Pancreas (tissue), 10 donors: Measurements from ENCODE around the gene NUDT16. TPM values are rescaled to one million over a fixed set of nuclear protein-coding genes. Genes with fewer than 3 reads are reported as not detected.
"Not testable (repeated sequence)": the region's sequence is repeated elsewhere in the genome, so short reads cannot be mapped to it uniquely, and the experiment has no call there.

Experiments used
- ATAC-seq, 4 donors: fragments of 200-7000 bp; cut with Tn5 transposase; one replicate each; pipeline versions ENCODE4 v1.8.0 to v1.9.1; 2020; ENCODE audit warnings: mild to moderate bottlenecking in 4 of 4, moderate library complexity in 4 of 4
- DNase-seq, 6 donors: peaks; one replicate each; pipeline ENCODE4 v3.0.0-alpha.2; 2020
- FAIRE-seq: peaks from 2 replicates; lab custom pipeline; 2012; peaks lifted over from hg19 to GRCh38; lab: Jason Lieb, UNC
- H3K27ac ChIP-seq, 4 donors: fragments of 200-600 bp; sonication (generic); 1 replicate in 3 of 4; 2 replicates in 1 of 4; pipeline versions ENCODE4 v1.5.0 to v1.8.0; 2020
- H3K27me3 ChIP-seq, 4 donors: fragments of 200-600 bp; one replicate each; pipeline ENCODE4 v1.8.0; 2021
- H3K36me3 ChIP-seq, 3 donors: fragments of 200-600 bp; sonication (generic) in 1 of 3; one replicate each; pipeline versions ENCODE4 v1.5.0 to v1.8.0; 2020 to 2021
- H3K4me1 ChIP-seq, 3 donors: fragments of 200-600 bp; one replicate each; pipeline ENCODE4 v1.8.0; 2021
- H3K4me3 ChIP-seq, 4 donors: fragments of 200-600 bp; sonication (generic) in 2 of 4; one replicate each; pipeline versions ENCODE4 v1.5.0 to v1.8.0; 2020 to 2021
- H3K9me3 ChIP-seq, 4 donors: fragments of 200-600 bp; one replicate each; pipeline ENCODE4 v1.8.0; 2021
- CTCF ChIP-seq, 4 donors: fragments of 200-600 bp; sonication (generic) in 3 of 4; IDR thresholded peaks; one replicate each; pipeline versions ENCODE4 v1.5.0 to v1.8.0; 2021; ENCODE audit warnings: antibody characterized with exemption in 4 of 4
- WGBS, 2 donors: extraction: QIAGEN DNeasy Blood & Tissue Kit; methylation state at CpG; one replicate each; pipeline ENCODE4 v1.1.7; 2013; 5-methylcytosine and 5-hydroxymethylcytosine counted together
- intact Hi-C, 3 donors: fragments of 100-400 bp; cut with DNase I; formaldehyde crosslinking; loops; one replicate each; pipeline versions ENCODE4 v1.11.1 to v1.14.2; 2022
- polyA plus RNA-seq, 2 donors: library from polyadenylated mRNA; stranded (reverse); fragments of 200-250 nt; gene quantifications; one replicate each; pipeline ENCODE4 v1.2.3, GENCODE V29; 2013
- total RNA-seq, 6 donors: library from RNA; stranded (reverse); fragmentation: NEBNext Ultra II Directional in 4 of 6; extraction: Animal tissue kit (Norgen Biotek cat#: 25700) in 4 of 6; gene quantifications; one replicate each; pipeline versions ENCODE4 v1.2.1 to v1.2.4, GENCODE V29; 2021 to 2023
- donor health status: healthy with polysubstance abuse.
- donor health status: DM: no; HTN: no; CAD: no; lungs with moderate emphysema.
- donor health status: DM: no; HTN: no; CAD: no.
- donor health status: control.
- donor health status: control.
- donor health status: Bipolar disorder and iron deficiency.
- donor health status: DM: yes; HTN: yes; CAD: no.
- donor health status: DM: no; HTN: no; CAD: no.
- donor health status: DM: no; HTN: no; CAD: no.
- donor health status: DM: yes; HTN: yes; CAD: no.

Gene NUDT16
- total and polyA plus RNA-seq, 8 donors: 4.1 to 14.1 (median 9.2) TPM

- Histone ChIP-seq H3K27me3 (no peaks in the 10 kb centered on the region), H3K36me3 (no peaks in the 10 kb centered on the region), H3K27ac (no peak overlapping the region), H3K4me1 (peaks cover 4 to 19% (median 8%) of the 10 kb centered on the region in 3 donors), H3K9me3 (no peaks in the 10 kb centered on the region), H3K4me3 (no peak overlapping the region)
- intact Hi-C loops: no loop called here
- peak in 2 of 6 donors; percentile 31 to 45 for DNase-seq
- no peak for FAIRE-seq
- no peak for TF ChIP-seq CTCF (IDR thresholded peaks at IDR 0.05)
- 48 to 49% methylated on average over 3 of the region's 3 CpGs for WGBS, 2 donors
- ATAC-seq: no peak
Measured at GRCh38 chr3:131363275-131363674, 18.3 kb upstream of the NUDT16 start.

DNA sequence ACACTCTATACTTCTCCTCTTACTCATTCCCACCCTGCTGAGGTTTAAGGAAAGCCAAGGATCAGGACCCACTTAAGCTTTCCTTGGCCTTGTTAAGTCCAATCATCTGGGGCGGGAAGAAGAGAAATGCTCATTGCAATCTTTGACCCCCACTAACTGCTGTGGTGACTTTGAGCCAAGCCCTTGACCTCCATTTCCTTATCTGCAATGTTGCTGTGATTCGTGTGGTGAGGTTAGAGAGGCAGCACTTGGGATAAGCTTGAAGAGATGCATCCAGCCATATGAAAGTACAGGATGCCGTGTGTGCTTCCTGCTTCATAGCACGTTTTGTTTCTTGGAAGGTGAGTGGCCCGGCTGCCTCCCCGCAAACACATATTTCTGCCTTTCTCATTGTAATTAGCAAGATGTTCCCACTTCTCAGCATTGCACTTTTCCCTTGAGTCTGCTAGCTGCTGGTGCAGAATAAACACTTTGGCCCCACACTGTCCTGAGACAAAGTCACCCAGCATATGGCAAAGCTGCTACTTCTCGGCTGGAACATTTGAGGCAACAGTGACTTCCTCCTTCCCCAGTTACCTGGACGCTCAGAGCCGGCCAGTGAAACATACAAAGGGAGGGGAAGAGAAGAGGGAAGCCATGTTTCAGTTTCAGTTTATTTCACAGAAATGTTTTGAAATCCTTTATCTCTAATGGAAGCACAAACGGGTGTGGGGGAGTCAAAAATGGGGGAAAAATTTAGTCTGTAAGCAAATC is 10.5 kb upstream of the NUDT16 start:
- TF ChIP-seq CTCF (IDR thresholded peaks at IDR 0.05): no peak
- DNase-seq (no peak), ATAC-seq (peak in 2 of 4 donors; percentile 40 to 55), FAIRE-seq (no peak)
- WGBS, 2 donors: 78 to 83% methylated on average over 10 of the region's 10 CpGs
- Histone ChIP-seq H3K27me3 (no peaks in the 10 kb centered on the region), H3K4me3 (no peak overlapping the region), H3K9me3 (no peaks in the 10 kb centered on the region), H3K36me3 (no peaks in the 10 kb centered on the region), H3K4me1 (no peaks in the 10 kb centered on the region), H3K27ac (no peak overlapping the region)
- intact Hi-C loops: no loop called here

GRCh38 chr3:131371688-131372066 is 9.9 kb upstream of the NUDT16 start:
- no peaks in the 10 kb centered on the region for H3K4me1 ChIP-seq
- no peaks in the 10 kb centered on the region for H3K36me3 ChIP-seq
- 90 to 100% methylated on average over 2 of the region's 2 CpGs for WGBS, 2 donors
- H3K9me3 ChIP-seq: no peaks in the 10 kb centered on the region
- no peak overlapping the region for H3K4me3 ChIP-seq
- no peak overlapping the region for H3K27ac ChIP-seq
- intact Hi-C loops: no loop called here
- H3K27me3 ChIP-seq: no peaks in the 10 kb centered on the region
- FAIRE-seq: no peak
- DNase-seq: no peak
- ATAC-seq: peak in 1 of 4 donors; percentile 18
- no peak for TF ChIP-seq CTCF (IDR thresholded peaks at IDR 0.05)

DNA sequence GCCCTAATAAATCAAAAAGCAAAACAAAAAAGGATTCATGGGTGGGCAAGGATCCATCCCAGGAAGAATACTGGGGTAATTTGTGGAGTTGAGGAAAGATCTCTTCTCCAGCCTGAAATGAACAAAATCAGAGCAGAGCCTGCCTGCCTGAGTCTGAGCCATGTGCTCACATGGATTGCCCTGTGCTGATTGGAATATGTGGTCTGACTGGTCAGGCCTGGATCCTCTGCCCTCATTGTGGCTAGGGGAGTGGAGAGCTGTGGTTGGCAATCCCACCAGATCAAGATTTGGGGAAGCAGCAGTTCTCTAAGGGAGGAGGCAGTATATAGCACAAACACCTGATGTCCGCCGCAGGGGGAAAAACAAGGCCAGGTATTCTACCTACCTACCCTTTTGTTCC is 6.8 kb upstream of the NUDT16 start:
- 100% methylated on average over 2 of the region's 2 CpGs for WGBS, 2 donors
- Histone ChIP-seq H3K4me1 (peaks cover 0 to 6% (median 0%) of the 10 kb centered on the region in 3 donors), H3K4me3 (no peak overlapping the region), H3K36me3 (no peaks in the 10 kb centered on the region), H3K27ac (no peak overlapping the region), H3K9me3 (no peaks in the 10 kb centered on the region), H3K27me3 (no peaks in the 10 kb centered on the region)
- no peak for TF ChIP-seq CTCF (IDR thresholded peaks at IDR 0.05)
- no peak for FAIRE-seq
- no peak for ATAC-seq
- no peak for DNase-seq
- intact Hi-C loops: no loop called here

- H3K36me3 ChIP-seq, H3K9me3 ChIP-seq, H3K27me3 ChIP-seq, intact Hi-C loops, FAIRE-seq: not testable (repeated sequence)
- DNase-seq (peak in 1 of 6 donors; percentile 24), ATAC-seq (peak; percentile 7 to 16 (median 10))
- 4 to 6% methylated on average over 16 of the region's 16 CpGs for WGBS, 2 donors
- peak overlapping the region; percentile 49 to 81 (median 70) for H3K27ac ChIP-seq
- H3K4me1 ChIP-seq: peaks cover 0 to 18% (median 0%) of the 10 kb centered on the region in 3 donors
- H3K4me3 ChIP-seq: peak overlapping the region; percentile 16 to 96 (median 82)
Measured at GRCh38 chr3:131380821-131381444, 641 bp upstream of the NUDT16 start.
